ENCODE results near the gene SLC2A2.

GRCh38 chr3:171001250-171001893 lies 25.1 kb downstream of the SLC2A2 start:
- TF ChIP-seq CTCF (conservative IDR thresholded peaks at IDR 0.05 in 1 of 2, IDR thresholded peaks at IDR 0.05 in 1 of 2; ENCODE audit: low read depth in 1 of 2, low read length in 2 of 2) (no peak), EZH2 (IDR thresholded peaks at IDR 0.05; ENCODE audit: low read length, missing control alignments) (no peak)
